Liver (tissue), 3 donors: Measurements from ENCODE around the gene TTC34.

Experiments used
- MAX ChIP-seq: IDR thresholded peaks from 2 replicates; pipeline ENCODE4 v1.6.1; 2016; ENCODE audit warnings: antibody characterized with exemption
- RAD21 ChIP-seq, 2 donors: IDR thresholded peaks; 2 replicates each; pipeline ENCODE4 v1.6.1; 2016; ENCODE audit warnings: antibody characterized with exemption in 2 of 2, mild to moderate bottlenecking in 2 of 2
- REST ChIP-seq: IDR thresholded peaks from 2 replicates; pipeline ENCODE4 v1.6.1; 2016; ENCODE audit warnings: antibody characterized with exemption, mild to moderate bottlenecking
- TAF1 ChIP-seq: conservative IDR thresholded peaks from 2 replicates; pipeline ENCODE4 v1.6.1; 2016; ENCODE audit warnings: antibody characterized with exemption, mild to moderate bottlenecking
- YY1 ChIP-seq: IDR thresholded peaks from 2 replicates; pipeline ENCODE4 v1.6.1; 2016; ENCODE audit warnings: antibody characterized with exemption, mild to moderate bottlenecking
- ZBTB33 ChIP-seq: IDR thresholded peaks from 2 replicates; pipeline ENCODE4 v1.6.1; 2016; ENCODE audit warnings: antibody characterized with exemption
- TF ChIP-seq, protein P1 (sequence below): fragments of 150-350 bp; IDR thresholded peaks from 2 replicates; pipeline ENCODE4 v1.5.1; 2017; ENCODE audit warnings: improper control_type of control experiment, low read depth, low read length; ENCODE audit not compliant: missing input control
- TF ChIP-seq, protein P2 (sequence below): IDR thresholded peaks from 2 replicates; pipeline ENCODE4 v1.6.1; 2016; ENCODE audit warnings: antibody characterized with exemption
- donor health status: healthy.
- donor health status: healthy.

DNA sequence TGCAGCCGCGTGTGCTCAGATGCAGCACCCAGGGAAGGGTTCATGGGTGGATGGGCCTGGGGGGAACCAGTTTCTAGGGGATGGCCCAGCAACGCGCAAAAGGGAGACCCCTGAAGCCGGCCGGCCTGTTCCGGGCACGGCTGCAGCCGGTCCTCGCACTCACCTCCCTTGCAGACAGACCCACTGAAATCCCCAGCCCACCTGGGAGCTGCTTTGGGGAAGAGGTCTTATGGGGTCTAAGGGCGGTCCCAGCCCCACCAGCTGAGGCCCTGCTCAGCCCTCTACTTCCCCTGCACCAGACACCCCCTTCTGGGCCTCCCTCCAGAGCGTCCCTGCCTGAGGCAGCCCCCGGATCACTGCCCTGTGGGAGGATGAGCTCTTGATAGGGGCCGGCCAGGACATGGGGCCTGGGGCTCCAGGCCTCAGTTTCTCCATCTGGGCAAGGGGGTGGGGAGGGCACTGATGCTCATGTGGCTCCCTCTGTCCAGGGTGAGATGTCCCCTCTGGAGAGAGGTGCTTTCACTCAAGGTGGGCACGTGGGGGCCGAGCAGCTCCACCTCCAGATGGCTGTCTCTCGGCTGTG, 20.0 kb upstream of the TTC34 start:
- TF ChIP-seq TAF1: no peak
- no peak for TF ChIP-seq ZBTB33
- TF ChIP-seq, protein P1, sequence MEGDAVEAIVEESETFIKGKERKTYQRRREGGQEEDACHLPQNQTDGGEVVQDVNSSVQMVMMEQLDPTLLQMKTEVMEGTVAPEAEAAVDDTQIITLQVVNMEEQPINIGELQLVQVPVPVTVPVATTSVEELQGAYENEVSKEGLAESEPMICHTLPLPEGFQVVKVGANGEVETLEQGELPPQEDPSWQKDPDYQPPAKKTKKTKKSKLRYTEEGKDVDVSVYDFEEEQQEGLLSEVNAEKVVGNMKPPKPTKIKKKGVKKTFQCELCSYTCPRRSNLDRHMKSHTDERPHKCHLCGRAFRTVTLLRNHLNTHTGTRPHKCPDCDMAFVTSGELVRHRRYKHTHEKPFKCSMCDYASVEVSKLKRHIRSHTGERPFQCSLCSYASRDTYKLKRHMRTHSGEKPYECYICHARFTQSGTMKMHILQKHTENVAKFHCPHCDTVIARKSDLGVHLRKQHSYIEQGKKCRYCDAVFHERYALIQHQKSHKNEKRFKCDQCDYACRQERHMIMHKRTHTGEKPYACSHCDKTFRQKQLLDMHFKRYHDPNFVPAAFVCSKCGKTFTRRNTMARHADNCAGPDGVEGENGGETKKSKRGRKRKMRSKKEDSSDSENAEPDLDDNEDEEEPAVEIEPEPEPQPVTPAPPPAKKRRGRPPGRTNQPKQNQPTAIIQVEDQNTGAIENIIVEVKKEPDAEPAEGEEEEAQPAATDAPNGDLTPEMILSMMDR: no peak
- TF ChIP-seq RAD21 (IDR thresholded peaks at IDR 0.05): no peak
- TF ChIP-seq REST: no peak
- TF ChIP-seq, protein P2, sequence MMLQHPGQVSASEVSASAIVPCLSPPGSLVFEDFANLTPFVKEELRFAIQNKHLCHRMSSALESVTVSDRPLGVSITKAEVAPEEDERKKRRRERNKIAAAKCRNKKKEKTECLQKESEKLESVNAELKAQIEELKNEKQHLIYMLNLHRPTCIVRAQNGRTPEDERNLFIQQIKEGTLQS: no peak
- no peak for TF ChIP-seq YY1
- no peak for TF ChIP-seq MAX
